ENCODE data around the gene BMP8B.

The BMP8B gene

DNA sequence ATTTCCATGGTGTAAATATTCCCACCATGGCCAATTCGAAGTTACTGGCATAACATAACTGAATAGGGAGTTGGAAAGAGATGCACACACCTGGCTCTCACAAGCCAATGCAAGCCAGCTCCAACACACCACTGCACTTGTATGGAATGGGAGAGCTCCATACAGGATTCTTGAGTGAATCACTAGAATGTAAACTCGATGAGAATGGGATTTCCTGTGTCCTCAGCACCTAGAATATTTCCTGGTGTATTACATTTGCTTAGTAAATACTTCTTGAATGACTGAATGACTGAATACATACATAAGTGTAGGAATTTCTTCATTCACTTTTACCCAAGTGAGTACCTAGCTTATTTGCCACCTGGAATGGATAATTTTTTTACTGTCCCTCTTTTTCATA, 66.2 kb downstream of the BMP8B start:
- no peak for DNase-seq (ENCODE audit: low read depth in 3 of 3)

GRCh38 chr1:39721664-39722063, 67.0 kb downstream of the BMP8B start:
- no peak for DNase-seq (ENCODE audit: low read depth in 3 of 3)

- no peak for DNase-seq (ENCODE audit: low read depth in 3 of 3)
These were observed 68.3 kb downstream of the BMP8B start for GRCh38 chr1:39720094-39720999.

DNA sequence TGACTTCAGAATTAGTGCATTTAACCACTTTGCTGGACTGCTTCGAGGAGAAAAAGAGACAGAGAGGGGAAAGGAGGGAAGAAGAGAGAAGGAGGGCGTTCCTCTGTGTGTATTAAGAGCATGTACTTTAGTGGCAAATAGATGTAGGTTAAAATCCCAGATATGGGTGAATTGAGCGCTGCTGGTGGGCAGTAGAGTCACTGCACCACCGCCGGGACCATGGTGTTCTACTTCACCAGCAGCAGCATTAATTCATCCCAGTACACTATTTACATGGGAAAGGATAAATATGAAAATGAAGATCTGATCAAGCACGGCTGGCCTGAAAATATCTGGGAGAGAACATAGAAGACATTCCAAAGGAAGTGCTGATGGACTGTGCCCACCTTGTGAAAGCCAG, 70.9 kb downstream of the BMP8B start:
- DNase-seq (ENCODE audit: low read depth in 3 of 3): no peak

DNA sequence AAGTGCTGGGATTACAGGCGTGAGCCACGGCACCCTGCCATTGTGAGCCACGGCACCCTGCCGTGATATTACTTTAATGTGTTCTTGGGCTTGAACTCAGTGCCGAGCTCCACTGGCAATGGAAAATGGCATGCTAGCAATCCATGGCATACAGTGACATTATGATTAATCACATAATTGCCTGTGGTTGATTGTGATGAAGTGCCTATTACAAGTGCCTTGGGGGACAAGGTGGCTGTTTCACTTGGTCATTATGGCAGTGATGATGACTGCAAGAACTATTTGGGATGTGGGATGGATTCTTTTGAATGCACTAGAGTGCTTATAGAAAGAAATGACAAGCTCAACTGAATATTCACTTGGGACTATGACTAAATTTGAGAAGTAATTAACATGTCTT, 75.1 kb downstream of the BMP8B start:
- DNase-seq (ENCODE audit: low read depth in 3 of 3): no peak

- DNase-seq (ENCODE audit: low read depth in 3 of 3): no peak
These were observed 76.7 kb downstream of the BMP8B start for GRCh38 chr1:39711966-39712340.

GRCh38 chr1:39711104-39711965, 77.3 kb downstream of the BMP8B start:
- no peak for DNase-seq (ENCODE audit: low read depth in 3 of 3)

DNA sequence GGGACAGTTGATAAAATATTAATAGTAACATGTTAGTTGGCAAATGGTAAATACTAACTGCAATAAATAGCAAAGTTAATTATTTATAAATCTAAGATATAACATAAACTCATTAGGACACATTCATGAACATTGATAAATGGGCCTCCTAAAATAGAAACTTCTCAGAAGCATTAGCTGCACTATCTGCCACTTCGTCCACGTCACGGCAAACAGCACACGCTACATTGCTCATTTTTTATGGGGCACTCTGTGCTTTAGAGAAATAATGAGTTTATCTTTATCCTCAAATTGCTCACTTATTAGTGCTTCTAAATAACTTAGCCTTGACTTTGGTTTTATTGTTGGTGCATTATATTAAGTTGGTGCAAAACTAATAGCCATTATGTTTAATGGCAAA, 81.2 kb downstream of the BMP8B start:
- no peak for DNase-seq (ENCODE audit: low read depth in 3 of 3)
